ENCODE results near the gene ERVH48-1.

Gene ERVH48-1

GRCh38 chr21:42903817-42904216, 21.6 kb downstream of the ERVH48-1 start (continued):
- TF ChIP-seq, protein P1, sequence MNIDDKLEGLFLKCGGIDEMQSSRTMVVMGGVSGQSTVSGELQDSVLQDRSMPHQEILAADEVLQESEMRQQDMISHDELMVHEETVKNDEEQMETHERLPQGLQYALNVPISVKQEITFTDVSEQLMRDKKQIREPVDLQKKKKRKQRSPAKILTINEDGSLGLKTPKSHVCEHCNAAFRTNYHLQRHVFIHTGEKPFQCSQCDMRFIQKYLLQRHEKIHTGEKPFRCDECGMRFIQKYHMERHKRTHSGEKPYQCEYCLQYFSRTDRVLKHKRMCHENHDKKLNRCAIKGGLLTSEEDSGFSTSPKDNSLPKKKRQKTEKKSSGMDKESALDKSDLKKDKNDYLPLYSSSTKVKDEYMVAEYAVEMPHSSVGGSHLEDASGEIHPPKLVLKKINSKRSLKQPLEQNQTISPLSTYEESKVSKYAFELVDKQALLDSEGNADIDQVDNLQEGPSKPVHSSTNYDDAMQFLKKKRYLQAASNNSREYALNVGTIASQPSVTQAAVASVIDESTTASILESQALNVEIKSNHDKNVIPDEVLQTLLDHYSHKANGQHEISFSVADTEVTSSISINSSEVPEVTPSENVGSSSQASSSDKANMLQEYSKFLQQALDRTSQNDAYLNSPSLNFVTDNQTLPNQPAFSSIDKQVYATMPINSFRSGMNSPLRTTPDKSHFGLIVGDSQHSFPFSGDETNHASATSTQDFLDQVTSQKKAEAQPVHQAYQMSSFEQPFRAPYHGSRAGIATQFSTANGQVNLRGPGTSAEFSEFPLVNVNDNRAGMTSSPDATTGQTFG (tag by site-specific recombination; IDR thresholded peaks at IDR 0.05; ENCODE audit: borderline replicate concordance) = no peak
- no peak for TF ChIP-seq ZNF324 (tag by site-specific recombination; IDR thresholded peaks at IDR 0.05)
- TF ChIP-seq, protein P2, sequence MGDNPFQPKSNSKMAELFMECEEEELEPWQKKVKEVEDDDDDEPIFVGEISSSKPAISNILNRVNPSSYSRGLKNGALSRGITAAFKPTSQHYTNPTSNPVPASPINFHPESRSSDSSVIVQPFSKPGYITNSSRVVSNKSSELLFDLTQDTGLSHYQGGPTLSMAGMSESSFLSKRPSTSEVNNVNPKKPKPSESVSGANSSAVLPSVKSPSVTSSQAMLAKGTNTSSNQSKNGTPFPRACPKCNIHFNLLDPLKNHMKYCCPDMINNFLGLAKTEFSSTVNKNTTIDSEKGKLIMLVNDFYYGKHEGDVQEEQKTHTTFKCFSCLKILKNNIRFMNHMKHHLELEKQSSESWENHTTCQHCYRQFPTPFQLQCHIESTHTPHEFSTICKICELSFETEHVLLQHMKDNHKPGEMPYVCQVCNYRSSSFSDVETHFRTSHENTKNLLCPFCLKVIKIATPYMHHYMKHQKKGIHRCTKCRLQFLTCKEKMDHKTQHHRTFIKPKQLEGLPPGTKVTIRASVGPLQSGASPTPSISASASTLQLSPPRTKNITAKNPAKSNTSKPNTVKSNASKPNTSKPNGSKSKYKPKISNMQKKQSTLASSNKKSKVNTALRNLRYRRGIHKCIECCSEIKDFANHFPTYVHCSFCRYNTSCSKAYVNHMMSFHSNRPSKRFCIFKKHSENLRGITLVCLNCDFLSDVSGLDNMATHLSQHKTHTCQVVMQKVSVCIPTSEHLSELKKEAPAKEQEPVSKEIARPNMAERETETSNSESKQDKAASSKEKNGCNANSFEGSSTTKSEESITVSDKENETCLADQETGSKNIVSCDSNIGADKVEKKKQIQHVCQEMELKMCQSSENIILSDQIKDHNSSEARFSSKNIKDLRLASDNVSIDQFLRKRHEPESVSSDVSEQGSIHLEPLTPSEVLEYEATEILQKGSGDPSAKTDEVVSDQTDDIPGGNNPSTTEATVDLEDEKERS (tag by site-specific recombination; IDR thresholded peaks at IDR 0.05) = no peak

GRCh38 chr21:42900446-42900845, 25.0 kb downstream of the ERVH48-1 start:
- Histone ChIP-seq H3K4me1 (ENCODE audit: control insufficient read depth, insufficient read depth, low read length) (no peaks in the 10 kb centered on the region), H3K27ac (ENCODE audit: extremely low read depth, low read depth, low read length) (no peak overlapping the region), H3K36me3 (ENCODE audit: control insufficient read depth in 2 of 2, insufficient read depth in 1 of 2, low read length in 2 of 2) (peaks cover 74 to 76% of the 10 kb centered on the region in 2 experiments), H3K4me3 (ENCODE audit: low read depth, low read length) (no peak overlapping the region), H3K9me3 (ENCODE audit: control insufficient read depth, insufficient read depth, low read depth, low read length) (no peaks in the 10 kb centered on the region)
- TF ChIP-seq PRDM10 (tag by site-specific recombination; IDR thresholded peaks at IDR 0.05) (0 out of 2 replicates have a peak, but pooled peaks have one; percentile 13), FEZF1 (tag by site-specific recombination; IDR thresholded peaks at IDR 0.05) (no peak)
- ChIA-PET POLR2A (no interaction called here), CTCF (interaction anchor here (0.6 to 0.8 kb wide), 3 partner anchors 23 to 540 kb away, joined by 3 to 5 read pairs (median 4); no protein-coding TSS in a partner anchor)

GRCh38 chr21:42892931-42893755, 32.3 kb downstream of the ERVH48-1 start, which contains the start of gene NDUFV3:
Gene NDUFV3, plus strand, starts transcription at chr21:42893309. Its CDS starts 25 bp downstream, at chr21:42893334.
- ChIA-PET CTCF (interaction anchor here (0.5 to 1.2 kb wide), 4 partner anchors 50 to 299 kb away, joined by 3 to 4 read pairs (median 4); no protein-coding TSS in a partner anchor), POLR2A (interaction anchor here (0.7 to 2.6 kb wide), 13 partner anchors 9 to 379 kb away, joined by 3 to 23 read pairs (median 4); partner anchors contain the start of genes PKNOX1 and SLC37A1)
- Histone ChIP-seq H3K36me3 (ENCODE audit: control insufficient read depth in 2 of 2, insufficient read depth in 1 of 2, low read length in 2 of 2) (peaks cover 21 to 32% of the 10 kb centered on the region in 2 experiments), H3K9me3 (ENCODE audit: control insufficient read depth, insufficient read depth, low read depth, low read length) (no peaks in the 10 kb centered on the region), H3K4me3 (ENCODE audit: low read depth, low read length) (peak within 1 kb of the TSS; percentile 72), H3K27ac (ENCODE audit: extremely low read depth, low read depth, low read length) (peak within 1 kb of the TSS; percentile 88), H3K4me1 (ENCODE audit: control insufficient read depth, insufficient read depth, low read length) (peaks cover 3% of the 10 kb centered on the region; the same call in 1 of the 2 replicates)
- no peak for TF ChIP-seq ZNF311 (tag by site-specific recombination; IDR thresholded peaks at IDR 0.05; ENCODE audit: borderline replicate concordance)
- no peak for TF ChIP-seq ZFP37 (tag by site-specific recombination; IDR thresholded peaks at IDR 0.05)
- TF ChIP-seq ZNF777 (tag by site-specific recombination; IDR thresholded peaks at IDR 0.05; ENCODE audit: borderline replicate concordance) = no peak
- peak; percentile 100 for TF ChIP-seq ZBTB8A (tag by site-specific recombination; IDR thresholded peaks at IDR 0.05)
- TF ChIP-seq ZBTB20 (tag by site-specific recombination; IDR thresholded peaks at IDR 0.05) = peak; percentile 73; the same call in 1 of the 2 replicates
- no peak for TF ChIP-seq ZNF350 (tag by site-specific recombination; IDR thresholded peaks at IDR 0.05)
- TF ChIP-seq KLF7 (tag by site-specific recombination; IDR thresholded peaks at IDR 0.05; ENCODE audit: borderline replicate concordance) = no peak
- peak; percentile 76; the same call in 1 of the 2 replicates for TF ChIP-seq ZNF10 (tag by site-specific recombination; IDR thresholded peaks at IDR 0.05)
- peak; percentile 73 for TF ChIP-seq ZFP3 (tag by site-specific recombination; IDR thresholded peaks at IDR 0.05; ENCODE audit: low read depth)
- TF ChIP-seq, protein P3, sequence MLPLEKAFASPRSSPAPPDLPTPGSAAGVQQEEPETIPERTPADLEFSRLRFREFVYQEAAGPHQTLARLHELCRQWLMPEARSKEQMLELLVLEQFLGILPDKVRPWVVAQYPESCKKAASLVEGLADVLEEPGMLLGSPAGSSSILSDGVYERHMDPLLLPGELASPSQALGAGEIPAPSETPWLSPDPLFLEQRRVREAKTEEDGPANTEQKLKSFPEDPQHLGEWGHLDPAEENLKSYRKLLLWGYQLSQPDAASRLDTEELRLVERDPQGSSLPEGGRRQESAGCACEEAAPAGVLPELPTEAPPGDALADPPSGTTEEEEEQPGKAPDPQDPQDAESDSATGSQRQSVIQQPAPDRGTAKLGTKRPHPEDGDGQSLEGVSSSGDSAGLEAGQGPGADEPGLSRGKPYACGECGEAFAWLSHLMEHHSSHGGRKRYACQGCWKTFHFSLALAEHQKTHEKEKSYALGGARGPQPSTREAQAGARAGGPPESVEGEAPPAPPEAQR (tag by site-specific recombination; IDR thresholded peaks at IDR 0.05) = no peak
- TF ChIP-seq IKZF3 (tag by site-specific recombination; IDR thresholded peaks at IDR 0.05) = no peak
- TF ChIP-seq, protein P4, sequence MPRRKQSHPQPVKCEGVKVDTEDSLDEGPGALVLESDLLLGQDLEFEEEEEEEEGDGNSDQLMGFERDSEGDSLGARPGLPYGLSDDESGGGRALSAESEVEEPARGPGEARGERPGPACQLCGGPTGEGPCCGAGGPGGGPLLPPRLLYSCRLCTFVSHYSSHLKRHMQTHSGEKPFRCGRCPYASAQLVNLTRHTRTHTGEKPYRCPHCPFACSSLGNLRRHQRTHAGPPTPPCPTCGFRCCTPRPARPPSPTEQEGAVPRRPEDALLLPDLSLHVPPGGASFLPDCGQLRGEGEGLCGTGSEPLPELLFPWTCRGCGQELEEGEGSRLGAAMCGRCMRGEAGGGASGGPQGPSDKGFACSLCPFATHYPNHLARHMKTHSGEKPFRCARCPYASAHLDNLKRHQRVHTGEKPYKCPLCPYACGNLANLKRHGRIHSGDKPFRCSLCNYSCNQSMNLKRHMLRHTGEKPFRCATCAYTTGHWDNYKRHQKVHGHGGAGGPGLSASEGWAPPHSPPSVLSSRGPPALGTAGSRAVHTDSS (tag by site-specific recombination; IDR thresholded peaks at IDR 0.05) = no peak; the same call in 1 of the 2 replicates
- TF ChIP-seq ZNF707 (tag by site-specific recombination; IDR thresholded peaks at IDR 0.05) = no peak

Measured in HEK293 (cell line).